NAMALWA (cell line): ENCODE results near the gene CCR5.
"Not testable (repeated sequence)": the region's sequence is repeated elsewhere in the genome, so short reads cannot be mapped to it uniquely, and the experiment has no call there.

Source experiments
- DNase-seq: peaks from one replicate; pipeline ENCODE4 v3.0.0-alpha.2; 2015; ENCODE audit warnings: low spot score

CCR5 gene

GRCh38 chr3:46370839-46371518, at the start of gene CCR5:
CCR5 (plus strand) TSS chr3:46370946; CDS start chr3:46372903, 1,957 bp downstream.
- DNase-seq: no peak

- DNase-seq: peak; percentile 0
These were observed 49.2 kb upstream of the CCR5 start for GRCh38 chr3:46321461-46322104.

GRCh38 chr3:46324036-46324435, 46.7 kb upstream of the CCR5 start:
- no peak for DNase-seq

GRCh38 chr3:46325645-46326300, 45.0 kb upstream of the CCR5 start:
- no peak for DNase-seq

- not testable (repeated sequence) for DNase-seq
These were observed 40.1 kb upstream of the CCR5 start for GRCh38 chr3:46330676-46331075.

GRCh38 chr3:46334741-46335478, 35.8 kb upstream of the CCR5 start:
- DNase-seq: no peak

GRCh38 chr3:46335541-46335940, 35.2 kb upstream of the CCR5 start:
- no peak for DNase-seq

- DNase-seq: no peak
These were observed 32.8 kb upstream of the CCR5 start for GRCh38 chr3:46337911-46338310.

- DNase-seq: no peak
These were observed 31.9 kb upstream of the CCR5 start for GRCh38 chr3:46338840-46339239.

GRCh38 chr3:46344476-46344875, 26.3 kb upstream of the CCR5 start:
- no peak for DNase-seq

GRCh38 chr3:46348823-46349482, 21.8 kb upstream of the CCR5 start:
- no peak for DNase-seq

GRCh38 chr3:46349484-46350261, 21.1 kb upstream of the CCR5 start:
- DNase-seq: peak; percentile 2

- DNase-seq: no peak
These were observed 20.5 kb upstream of the CCR5 start for GRCh38 chr3:46350262-46350565.

GRCh38 chr3:46351646-46352045, 19.1 kb upstream of the CCR5 start:
- DNase-seq: no peak

GRCh38 chr3:46353090-46353489, 17.7 kb upstream of the CCR5 start:
- DNase-seq: no peak

GRCh38 chr3:46353647-46354410, 16.9 kb upstream of the CCR5 start, which contains the start of gene CCR2:
CCR2 (plus strand) TSS chr3:46354111; CDS start chr3:46357528, 3,417 bp downstream.
- DNase-seq: no peak

- no peak for DNase-seq
These were observed 16.3 kb upstream of the CCR5 start for GRCh38 chr3:46354478-46354877.

- DNase-seq: no peak
These were observed 15.8 kb upstream of the CCR5 start for GRCh38 chr3:46354984-46355383.

GRCh38 chr3:46356276-46356675, 14.5 kb upstream of the CCR5 start:
- no peak for DNase-seq

GRCh38 chr3:46356909-46357308, 13.8 kb upstream of the CCR5 start:
- DNase-seq: no peak

GRCh38 chr3:46358466-46358865, 12.3 kb upstream of the CCR5 start:
- DNase-seq: no peak
